GM19025 (cell line): ENCODE data around the gene STARD7.
"Not testable (repeated sequence)": the region's sequence is repeated elsewhere in the genome, so short reads cannot be mapped to it uniquely, and the experiment has no call there.

Experiments
- ATAC-seq: cut with Tn5 transposase; IDR thresholded peaks from one replicate; pipeline ENCODE4 v1.9.1; 2021; ENCODE audit warnings: mild to moderate bottlenecking, low read depth, moderate library complexity; ENCODE audit not compliant: unreplicated experiment

STARD7 gene

GRCh38 chr2:96167407-96168013, 41.1 kb downstream of the STARD7 start:
- no peak for ATAC-seq

- ATAC-seq: peak; percentile 67
Observed at GRCh38 chr2:96164459-96165184, 44.0 kb downstream of the STARD7 start.

GRCh38 chr2:96163768-96164429, 44.7 kb downstream of the STARD7 start:
- ATAC-seq: peak; percentile 56

GRCh38 chr2:96163415-96163767, 45.2 kb downstream of the STARD7 start:
- ATAC-seq: peak; percentile 6

GRCh38 chr2:96161898-96162297, 46.7 kb downstream of the STARD7 start:
- no peak for ATAC-seq

GRCh38 chr2:96160366-96160765, 48.3 kb downstream of the STARD7 start:
- not testable (repeated sequence) for ATAC-seq

- ATAC-seq: no peak
Observed at GRCh38 chr2:96159084-96159830, 49.4 kb downstream of the STARD7 start.

GRCh38 chr2:96158554-96158940, 50.1 kb downstream of the STARD7 start:
- ATAC-seq: no peak

- peak; percentile 59 for ATAC-seq
Observed at GRCh38 chr2:96157649-96158553, 50.7 kb downstream of the STARD7 start.

- peak; percentile 48 for ATAC-seq
Observed at GRCh38 chr2:96156926-96157648, 51.5 kb downstream of the STARD7 start.

GRCh38 chr2:96156011-96156820, 52.4 kb downstream of the STARD7 start:
- ATAC-seq: no peak

- no peak for ATAC-seq
Observed at GRCh38 chr2:96154506-96155380, 53.9 kb downstream of the STARD7 start.

GRCh38 chr2:96153991-96154431, 54.6 kb downstream of the STARD7 start:
- ATAC-seq: no peak

GRCh38 chr2:96153291-96153713, 55.3 kb downstream of the STARD7 start:
- no peak for ATAC-seq

GRCh38 chr2:96152304-96153161, 56.1 kb downstream of the STARD7 start:
- ATAC-seq: no peak

GRCh38 chr2:96151595-96152303, 56.9 kb downstream of the STARD7 start:
- no peak for ATAC-seq
